Keratinocyte (primary cell): ENCODE measurements around the gene ECM2. TPM values are rescaled to one million over a fixed set of nuclear protein-coding genes. Genes with fewer than 3 reads are reported as not detected.

Experiments used
- DNase-seq: peaks from one replicate; pipeline ENCODE4 v3.0.0-alpha.2; 2011; ENCODE audit warnings: low read depth, missing footprints, low spot score
- FAIRE-seq: peaks from 2 replicates; lab custom pipeline; 2011; peaks lifted over from hg19 to GRCh38; lab: Jason Lieb, UNC
- H2AFZ ChIP-seq: 2 replicates; pipeline ENCODE4 v1.6.0; 2012; ENCODE audit warnings: low read length, control low read depth, inconsistent platforms; ENCODE audit not compliant: control insufficient read depth
- H3K27ac ChIP-seq: 2 replicates; pipeline ENCODE4 v1.5.1; 2011; ENCODE audit warnings: low read length; ENCODE audit not compliant: control insufficient read depth, insufficient read depth
- H3K27me3 ChIP-seq: 3 replicates; pipeline ENCODE4 v1.6.0; 2011; ENCODE audit warnings: low read length; ENCODE audit not compliant: control insufficient read depth, insufficient read depth; ENCODE audit errors: extremely low read depth
- H3K36me3 ChIP-seq, 2 experiments: 2 replicates in 1 of 2; 3 replicates in 1 of 2; pipeline ENCODE4 v1.5.1; 2011; ENCODE audit warnings: low read length in 2 of 2, mild to moderate bottlenecking in 1 of 2; ENCODE audit not compliant: control insufficient read depth in 2 of 2, insufficient read depth in 2 of 2; ENCODE audit errors: extremely low read depth in 1 of 2
- H3K4me1 ChIP-seq: 3 replicates; pipeline ENCODE4 v1.5.1; 2011; ENCODE audit warnings: low read length; ENCODE audit not compliant: control insufficient read depth, insufficient read depth; ENCODE audit errors: extremely low read depth
- H3K4me2 ChIP-seq: 3 replicates; pipeline ENCODE4 v1.6.0; 2011; ENCODE audit warnings: low read depth, low read length; ENCODE audit not compliant: control insufficient read depth, insufficient read depth; ENCODE audit errors: extremely low read depth
- H3K4me3 ChIP-seq, 3 experiments: fragments of 200-600 bp in 1 of 3; sonication (generic) in 1 of 3; 2 replicates in 2 of 3; 3 replicates in 1 of 3; pipeline ENCODE4 v1.5.1; 2011 to 2016; ENCODE audit warnings: low read length in 3 of 3, mild to moderate bottlenecking in 3 of 3, control low read depth in 2 of 3, inconsistent platforms in 1 of 3, low read depth in 1 of 3, mixed read lengths in 1 of 3, mixed run types in 1 of 3, moderate library complexity in 1 of 3; ENCODE audit not compliant: control insufficient read depth in 2 of 3, insufficient read depth in 2 of 3; ENCODE audit errors: extremely low read depth in 1 of 3
- H3K79me2 ChIP-seq: 2 replicates; pipeline ENCODE4 v1.6.0; 2012; ENCODE audit warnings: low read length; ENCODE audit not compliant: control insufficient read depth, insufficient read depth
- H3K9ac ChIP-seq: 3 replicates; pipeline ENCODE4 v1.6.0; 2011; ENCODE audit warnings: low read length; ENCODE audit not compliant: control insufficient read depth, insufficient read depth; ENCODE audit errors: extremely low read depth
- H3K9me1 ChIP-seq: 3 replicates; pipeline ENCODE4 v1.6.0; 2011; ENCODE audit warnings: low read length; ENCODE audit not compliant: control insufficient read depth, insufficient read depth; ENCODE audit errors: extremely low read depth
- H3K9me3 ChIP-seq: 2 replicates; pipeline ENCODE4 v1.5.1; 2012; ENCODE audit warnings: low read depth, low read length; ENCODE audit not compliant: control insufficient read depth
- H4K20me1 ChIP-seq: 3 replicates; pipeline ENCODE4 v1.6.0; 2011; ENCODE audit warnings: low read length; ENCODE audit not compliant: control insufficient read depth, insufficient read depth; ENCODE audit errors: extremely low read depth
- EZH2 ChIP-seq: IDR thresholded peaks from one replicate; pipeline ENCODE4 v1.6.1; 2012; ENCODE audit warnings: inconsistent platforms, mild to moderate bottlenecking, low read length, moderate library complexity
- dilution Hi-C: fragments of 300-500 bp; cut with MboI; formaldehyde crosslinking; loops from one replicate; pipeline ENCODE4 v1.7.0; 2020; ENCODE audit warnings: low sequenced_read_pairs; ENCODE audit not compliant: extremely low pct_ligation_motif_present
- polyA plus RNA-seq, 5 experiments: library from polyadenylated mRNA; depleted of rRNA in 3 of 5; stranded (reverse) in 3 of 5; stranded (forward) in 1 of 5; unstranded in 1 of 5; fragments of >200 nt; gene quantifications; 1 replicate in 1 of 5; 2 replicates in 3 of 5; 3 replicates in 1 of 5; pipeline versions ENCODE4 v1.2.1 to v1.2.3, GENCODE V29; 2011 to 2012; ENCODE audit warnings: missing spikeins in 2 of 5, low read depth in 1 of 5, low replicate concordance in 1 of 5
- TF ChIP-seq, protein P1 (sequence below), 3 experiments: IDR thresholded peaks in 1 of 3; conservative IDR thresholded peaks in 1 of 3; optimal IDR thresholded peaks in 1 of 3; 2 replicates in 2 of 3; 3 replicates in 1 of 3; pipeline versions ENCODE3 to v1.5.1; 2011; ENCODE audit warnings: low read length in 3 of 3, mild to moderate bottlenecking in 3 of 3, moderate library complexity in 2 of 3, control low read depth in 1 of 3, inconsistent platforms in 1 of 3; ENCODE audit not compliant: insufficient read depth in 2 of 3; ENCODE audit errors: extremely low read depth in 1 of 3

The ECM2 gene
- polyA plus RNA-seq, 1 donor (not counting 4 experiments of a cell fraction or from before 2014, with no cell fraction given) = 0.75 TPM

DNA sequence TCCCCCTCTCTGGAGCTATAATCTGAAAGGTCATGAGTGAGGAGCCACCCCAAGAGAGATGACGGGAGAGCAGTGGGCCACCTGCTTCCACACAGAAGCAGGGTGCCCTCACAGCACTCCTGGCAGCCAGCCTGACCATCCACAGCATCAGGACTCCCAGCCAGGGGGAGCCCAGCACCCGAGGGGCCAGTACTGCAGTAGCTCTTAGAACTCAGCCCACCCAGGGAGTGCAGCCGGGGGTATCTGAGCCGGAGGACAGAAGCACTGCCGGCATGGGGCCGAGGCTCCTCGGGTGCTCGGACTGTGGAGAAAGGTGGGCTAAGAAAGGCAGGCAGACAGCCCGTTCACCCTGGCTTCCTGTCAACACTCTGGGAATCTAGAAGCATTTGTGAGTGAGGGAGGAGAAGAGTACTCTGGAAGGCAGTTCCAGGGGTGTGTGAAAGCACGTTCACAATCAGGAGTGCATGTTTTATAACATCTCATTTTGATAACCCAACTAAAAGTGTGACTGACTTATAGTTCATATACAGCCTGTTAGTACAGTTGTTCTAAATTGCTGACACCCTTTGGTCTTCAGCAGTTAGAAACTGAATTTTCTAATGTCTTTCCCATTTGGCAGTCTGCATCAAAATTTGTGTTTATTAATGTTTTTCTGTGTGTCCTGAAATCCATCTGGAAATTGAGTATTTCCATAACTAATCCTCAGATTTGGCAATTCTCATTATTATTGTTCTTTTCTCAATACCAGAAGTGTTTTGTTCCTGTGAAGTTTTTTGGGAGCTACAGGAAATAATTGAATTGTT lies 27.6 kb downstream of the ECM2 start:
- Histone ChIP-seq H3K4me3 (no peak overlapping the region), H2AFZ (no peak overlapping the region), H3K27ac (no peak overlapping the region), H3K4me2 (no peak overlapping the region), H4K20me1 (no peaks in the 10 kb centered on the region), H3K36me3 (no peaks in the 10 kb centered on the region), H3K79me2 (no peaks in the 10 kb centered on the region), H3K9me1 (no peaks in the 10 kb centered on the region), H3K27me3 (no peaks in the 10 kb centered on the region), H3K9me3 (no peaks in the 10 kb centered on the region), H3K9ac (no peak overlapping the region), H3K4me1 (peaks cover 36% of the 10 kb centered on the region)
- FAIRE-seq = no peak
- dilution Hi-C loops = no loop called here
- DNase-seq = no peak
- TF ChIP-seq, protein P1, sequence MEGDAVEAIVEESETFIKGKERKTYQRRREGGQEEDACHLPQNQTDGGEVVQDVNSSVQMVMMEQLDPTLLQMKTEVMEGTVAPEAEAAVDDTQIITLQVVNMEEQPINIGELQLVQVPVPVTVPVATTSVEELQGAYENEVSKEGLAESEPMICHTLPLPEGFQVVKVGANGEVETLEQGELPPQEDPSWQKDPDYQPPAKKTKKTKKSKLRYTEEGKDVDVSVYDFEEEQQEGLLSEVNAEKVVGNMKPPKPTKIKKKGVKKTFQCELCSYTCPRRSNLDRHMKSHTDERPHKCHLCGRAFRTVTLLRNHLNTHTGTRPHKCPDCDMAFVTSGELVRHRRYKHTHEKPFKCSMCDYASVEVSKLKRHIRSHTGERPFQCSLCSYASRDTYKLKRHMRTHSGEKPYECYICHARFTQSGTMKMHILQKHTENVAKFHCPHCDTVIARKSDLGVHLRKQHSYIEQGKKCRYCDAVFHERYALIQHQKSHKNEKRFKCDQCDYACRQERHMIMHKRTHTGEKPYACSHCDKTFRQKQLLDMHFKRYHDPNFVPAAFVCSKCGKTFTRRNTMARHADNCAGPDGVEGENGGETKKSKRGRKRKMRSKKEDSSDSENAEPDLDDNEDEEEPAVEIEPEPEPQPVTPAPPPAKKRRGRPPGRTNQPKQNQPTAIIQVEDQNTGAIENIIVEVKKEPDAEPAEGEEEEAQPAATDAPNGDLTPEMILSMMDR (optimal IDR thresholded peaks at IDR 0.05 in 1 of 3, IDR thresholded peaks at IDR 0.05 in 1 of 3, conservative IDR thresholded peaks at IDR 0.05 in 1 of 3; ENCODE audit: extremely low read depth in 1 of 3, insufficient read depth in 2 of 3, low read length in 3 of 3) = no peak
- TF ChIP-seq EZH2 = no peak

DNA sequence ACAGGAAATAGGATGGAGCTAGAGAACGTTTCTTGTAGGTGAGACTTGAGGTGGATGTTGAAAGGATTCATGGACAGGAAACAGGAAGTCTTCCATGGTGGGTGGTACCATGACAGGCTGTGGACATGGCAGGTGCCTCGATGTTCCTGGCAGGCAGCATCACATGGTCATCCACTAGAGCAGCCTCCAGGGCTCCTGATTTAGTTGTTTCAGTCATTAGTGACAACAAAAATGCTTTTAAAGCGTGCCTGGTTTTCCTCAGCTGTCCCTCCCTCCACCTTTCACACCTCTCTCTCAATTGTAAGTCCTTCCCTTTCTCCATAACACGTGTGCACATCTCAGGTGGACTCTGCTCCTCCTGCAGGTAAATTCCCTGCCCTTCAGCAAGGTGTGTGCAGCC lies 28.3 kb downstream of the ECM2 start:
- FAIRE-seq (no peak), DNase-seq (no peak)
- Histone ChIP-seq H3K36me3 (no peaks in the 10 kb centered on the region), H4K20me1 (no peaks in the 10 kb centered on the region), H3K27ac (peak overlapping the region; percentile 98), H3K9me1 (no peaks in the 10 kb centered on the region), H3K79me2 (no peaks in the 10 kb centered on the region), H2AFZ (peak overlapping the region; percentile 30), H3K4me1 (peaks cover 36% of the 10 kb centered on the region), H3K9me3 (no peaks in the 10 kb centered on the region), H3K4me2 (no peak overlapping the region), H3K4me3 (no peak overlapping the region), H3K27me3 (no peaks in the 10 kb centered on the region), H3K9ac (no peak overlapping the region)
- dilution Hi-C loops = no loop called here
- no peak for TF ChIP-seq EZH2
- TF ChIP-seq, protein P1 (optimal IDR thresholded peaks at IDR 0.05 in 1 of 3, IDR thresholded peaks at IDR 0.05 in 1 of 3, conservative IDR thresholded peaks at IDR 0.05 in 1 of 3; ENCODE audit: extremely low read depth in 1 of 3, insufficient read depth in 2 of 3, low read length in 3 of 3) = no peak
